IMR-90 (cell line): ENCODE measurements around the gene SPATA31A1. TPM values are rescaled to one million over a fixed set of nuclear protein-coding genes. Genes with fewer than 3 reads are reported as not detected.
"Not testable (repeated sequence)": the region's sequence is repeated elsewhere in the genome, so short reads cannot be mapped to it uniquely, and the experiment has no call there.

Source experiments
- ATAC-seq: fragments of 200-7000 bp; cut with Tn5 transposase; 2 replicates; pipeline ENCODE4 v1.9.1; 2020; ENCODE audit warnings: low read depth, mild to moderate bottlenecking, moderate library complexity
- Bru-seq: library from RNA; stranded (reverse); fragments of 400-500 nt; gene quantifications from one replicate; lab custom pipeline; 2021; lab: Mats Ljungman, UMichigan
- BruChase-seq, 2 experiments: library from RNA; stranded (reverse); fragments of 400-500 nt; gene quantifications; one replicate each; lab custom pipeline; 2021; lab: Mats Ljungman, UMichigan
- BruUV-seq: library from RNA; stranded (reverse); fragments of 400-500 nt; replicated peaks from 2 replicates; lab custom pipeline; 2021; lab: Mats Ljungman, UMichigan
- CTCF ChIA-PET: fragments of 300-600 bp; formaldehyde crosslinking; extraction: SDS; loops from one replicate; lab custom pipeline; 2021; ENCODE audit warnings: antibody characterized with exemption; lab: Yijun Ruan, JAX
- POLR2A ChIA-PET: fragments of 300-600 bp; sonication (Branson Sonifier 250); formaldehyde crosslinking; loops from one replicate; lab custom pipeline; 2022; ENCODE audit warnings: antibody characterized with exemption; ENCODE audit not compliant: unreplicated experiment; lab: Charles Lee
- DNase-seq: peaks from one replicate; pipeline ENCODE4 v3.0.0; 2013
- H2AFZ ChIP-seq: replicated peaks from 2 replicates; pipeline ENCODE3; 2013; ENCODE audit warnings: low read length, mild to moderate bottlenecking; ENCODE audit not compliant: poor library complexity
- H2AK5ac ChIP-seq: 2 replicates; pipeline ENCODE4 v1.6.1; 2013; ENCODE audit warnings: low read depth, low read length, inconsistent platforms
- H2AK9ac ChIP-seq: replicated peaks from 2 replicates; pipeline ENCODE3; 2013; ENCODE audit warnings: mild to moderate bottlenecking, low read depth, low read length, moderate library complexity; ENCODE audit not compliant: poor library complexity
- H2BK120ac ChIP-seq: 2 replicates; pipeline ENCODE4 v1.6.1; 2013; ENCODE audit warnings: low read depth, low read length, inconsistent platforms
- H2BK15ac ChIP-seq: 3 replicates; pipeline ENCODE4 v1.6.1; 2013; ENCODE audit warnings: low read depth, low read length, inconsistent platforms
- H2BK20ac ChIP-seq: 2 replicates; pipeline ENCODE4 v1.6.1; 2013; ENCODE audit warnings: low read depth, mild to moderate bottlenecking, inconsistent platforms, low read length, moderate library complexity
- H2BK5ac ChIP-seq: 2 replicates; pipeline ENCODE4 v1.6.1; 2013; ENCODE audit warnings: mild to moderate bottlenecking, low read depth, low read length, inconsistent platforms; ENCODE audit not compliant: poor library complexity, severe bottlenecking
- H3K14ac ChIP-seq: replicated peaks from 2 replicates; pipeline ENCODE4 v1.6.1; 2013; ENCODE audit warnings: low read depth, low read length, inconsistent platforms
- H3K18ac ChIP-seq: 2 replicates; pipeline ENCODE4 v1.6.1; 2013; ENCODE audit warnings: low read depth, low read length, control low read depth
- H3K23ac ChIP-seq: 2 replicates; pipeline ENCODE4 v1.6.1; 2013; ENCODE audit warnings: low read depth, low read length, inconsistent platforms
- H3K27ac ChIP-seq: 2 replicates; pipeline ENCODE4 v1.5.1; 2013; ENCODE audit warnings: mild to moderate bottlenecking, control low read depth, low read length; ENCODE audit not compliant: insufficient read depth
- H3K27me3 ChIP-seq: 2 replicates; pipeline ENCODE4 v1.6.1; 2013; ENCODE audit warnings: low read length; ENCODE audit not compliant: control insufficient read depth, insufficient read depth
- H3K36me3 ChIP-seq: 2 replicates; pipeline ENCODE4 v1.6.1; 2013; ENCODE audit warnings: low read length, mixed read lengths; ENCODE audit not compliant: control insufficient read depth, insufficient read depth
- H3K4ac ChIP-seq: 2 replicates; pipeline ENCODE4 v1.6.1; 2013; ENCODE audit warnings: low read depth, low read length, inconsistent platforms
- H3K4me1 ChIP-seq: 2 replicates; pipeline ENCODE4 v1.6.1; 2013; ENCODE audit warnings: low read length, mixed read lengths; ENCODE audit not compliant: control insufficient read depth, insufficient read depth
- H3K4me2 ChIP-seq: 2 replicates; pipeline ENCODE4 v1.6.1; 2013; ENCODE audit warnings: low read depth, mild to moderate bottlenecking, control low read depth, low read length, moderate library complexity
- H3K4me3 ChIP-seq: 2 replicates; pipeline ENCODE4 v1.5.1; 2013; ENCODE audit warnings: low read depth, mild to moderate bottlenecking, control low read depth, low read length, moderate library complexity; ENCODE audit not compliant: insufficient read depth
- H3K56ac ChIP-seq: 2 replicates; pipeline ENCODE4 v1.6.1; 2013; ENCODE audit warnings: low read length, inconsistent platforms; ENCODE audit not compliant: insufficient read depth; ENCODE audit errors: extremely low read depth
- H3K79me1 ChIP-seq, 2 experiments: 2 replicates each; pipeline ENCODE4 v1.6.1; 2013; ENCODE audit warnings: low read length in 2 of 2, inconsistent platforms in 1 of 2, low read depth in 1 of 2
- H3K9ac ChIP-seq: 2 replicates; pipeline ENCODE4 v1.6.1; 2013; ENCODE audit warnings: low read depth, low read length, control low read depth
- H3K9me1 ChIP-seq: 2 replicates; pipeline ENCODE4 v1.6.1; 2013; ENCODE audit warnings: low read length, inconsistent platforms; ENCODE audit not compliant: insufficient read depth
- H3K9me3 ChIP-seq: 2 replicates; pipeline ENCODE4 v1.6.1; 2013; ENCODE audit warnings: low read length; ENCODE audit not compliant: control insufficient read depth, insufficient read depth
- H4K20me1 ChIP-seq: 2 replicates; pipeline ENCODE4 v1.6.1; 2013; ENCODE audit warnings: low read length, inconsistent platforms; ENCODE audit not compliant: insufficient read depth
- H4K5ac ChIP-seq: 2 replicates; pipeline ENCODE4 v1.6.1; 2013; ENCODE audit warnings: mild to moderate bottlenecking, low read depth, low read length, control low read depth
- H4K8ac ChIP-seq, 2 experiments: 2 replicates each; pipeline ENCODE4 v1.6.1; 2013; ENCODE audit warnings: low read depth in 2 of 2, low read length in 2 of 2, control low read depth in 1 of 2, inconsistent platforms in 1 of 2
- H4K91ac ChIP-seq: 2 replicates; pipeline ENCODE4 v1.6.1; 2013; ENCODE audit warnings: low read depth, low read length, inconsistent platforms; ENCODE audit not compliant: insufficient read depth
- WGBS, 2 experiments: methylation state at CpG; one replicate each; pipeline versions ENCODE4 v1.1.5 to v1.1.7; 2013; ENCODE audit warnings: missing lambda C conversion rate in 2 of 2; ENCODE audit not compliant: insufficient read length in 1 of 2; ENCODE audit errors: extremely low coverage in 2 of 2; 5-methylcytosine and 5-hydroxymethylcytosine counted together
- dilution Hi-C: fragments of 300-500 bp; cut with HindIII; formaldehyde crosslinking; loops from one replicate; pipeline ENCODE4 v1.14.3; 2018; ENCODE audit warnings: low sequenced_read_pairs; ENCODE audit not compliant: unreplicated experiment
- in situ Hi-C: fragments of 300-500 bp; cut with MboI; formaldehyde crosslinking; loops from 3 replicates; pipeline ENCODE4 v1.14.3; 2019; ENCODE audit warnings: low sequenced_read_pairs, inconsistent platforms, mixed read lengths
- intact Hi-C: fragments of 100-400 bp; cut with micrococcal nuclease; formaldehyde crosslinking; loops from 2 replicates; pipeline ENCODE4 v1.10.0; 2022
- long read RNA-seq: library from polyadenylated mRNA; unstranded; transcript quantifications from one replicate; pipeline ENCODE4 v2.0.0, GENCODE V29; 2021; ENCODE audit not compliant: unreplicated experiment
- polyA plus RNA-seq, 3 experiments: library from polyadenylated mRNA; depleted of rRNA; stranded (reverse); fragments of >200 nt; gene quantifications; 2 replicates each; pipeline ENCODE4 v1.2.3, GENCODE V29; 2012; ENCODE audit warnings: low replicate concordance in 1 of 3
- total RNA-seq: library from RNA; depleted of rRNA; stranded (reverse); fragments of >200 nt; gene quantifications from 2 replicates; pipeline ENCODE4 v1.2.3, GENCODE V29; 2012; rRNA removed

The SPATA31A1 gene
- total RNA-seq (not detected in 2 replicates), polyA plus RNA-seq (2012; rRNA removed) (not detected in 2 replicates), Bru-seq, nascent RNA (not detected), BruChase-seq, experiment 1, labeled RNA remaining after a 6-hour chase (not detected), BruChase-seq, experiment 2, labeled RNA remaining after a 2-hour chase (not detected)
- polyA plus RNA-seq (2012; cell fraction: cytosol; rRNA removed) = not detected in 2 replicates
- polyA plus RNA-seq (2012; cell fraction: nucleus; rRNA removed; ENCODE audit: low replicate concordance) = not detected in 2 replicates
- long read RNA-seq = 0 reads

GRCh38 chr9:39355369-39355768 is at the start of gene SPATA31A1:
Gene SPATA31A1, plus strand, starts transcription at chr9:39355669. Its CDS starts 62 bp downstream, at chr9:39355731.
- dilution Hi-C loops, H2BK120ac ChIP-seq, H3K27me3 ChIP-seq, in situ Hi-C loops, H3K4me1 ChIP-seq, H3K4ac ChIP-seq, H4K20me1 ChIP-seq, H3K36me3 ChIP-seq, H3K9ac ChIP-seq, H2AK5ac ChIP-seq, H2AK9ac ChIP-seq, BruUV-seq, H3K9me1 ChIP-seq, H2BK15ac ChIP-seq, H2BK20ac ChIP-seq, H3K23ac ChIP-seq, H3K56ac ChIP-seq, H2BK5ac ChIP-seq, H3K18ac ChIP-seq, H3K79me1 ChIP-seq, CTCF ChIA-PET, H3K9me3 ChIP-seq, H2AFZ ChIP-seq, H4K91ac ChIP-seq, H3K4me2 ChIP-seq, POLR2A ChIA-PET, ATAC-seq, H4K5ac ChIP-seq, H4K8ac ChIP-seq, H3K27ac ChIP-seq, H3K14ac ChIP-seq, DNase-seq, H3K4me3 ChIP-seq, intact Hi-C loops: not testable (repeated sequence)
- no CpG with 5 or more reads among the region's 6 CpGs for WGBS, 2 experiments

GRCh38 chr9:39407261-39408204 is 52.1 kb downstream of the SPATA31A1 start:
- BruUV-seq, H3K9me1 ChIP-seq, H3K27me3 ChIP-seq, H3K4me3 ChIP-seq, DNase-seq, H3K14ac ChIP-seq, POLR2A ChIA-PET, ATAC-seq, H3K79me1 ChIP-seq, H4K91ac ChIP-seq, H3K56ac ChIP-seq, H3K4me2 ChIP-seq, H2AFZ ChIP-seq, H2BK120ac ChIP-seq, H3K27ac ChIP-seq, H2AK9ac ChIP-seq, CTCF ChIA-PET, H3K4me1 ChIP-seq, H4K5ac ChIP-seq, H4K20me1 ChIP-seq, intact Hi-C loops, in situ Hi-C loops, H3K36me3 ChIP-seq, H2AK5ac ChIP-seq, H3K18ac ChIP-seq, H3K4ac ChIP-seq, H2BK15ac ChIP-seq, H3K9me3 ChIP-seq, H4K8ac ChIP-seq, H2BK5ac ChIP-seq, dilution Hi-C loops, H3K9ac ChIP-seq, H3K23ac ChIP-seq, H2BK20ac ChIP-seq: not testable (repeated sequence)
- WGBS, 2 experiments = no CpG with 5 or more reads among the region's 2 CpGs
